ENCODE data around the gene PRKACA.

DNA sequence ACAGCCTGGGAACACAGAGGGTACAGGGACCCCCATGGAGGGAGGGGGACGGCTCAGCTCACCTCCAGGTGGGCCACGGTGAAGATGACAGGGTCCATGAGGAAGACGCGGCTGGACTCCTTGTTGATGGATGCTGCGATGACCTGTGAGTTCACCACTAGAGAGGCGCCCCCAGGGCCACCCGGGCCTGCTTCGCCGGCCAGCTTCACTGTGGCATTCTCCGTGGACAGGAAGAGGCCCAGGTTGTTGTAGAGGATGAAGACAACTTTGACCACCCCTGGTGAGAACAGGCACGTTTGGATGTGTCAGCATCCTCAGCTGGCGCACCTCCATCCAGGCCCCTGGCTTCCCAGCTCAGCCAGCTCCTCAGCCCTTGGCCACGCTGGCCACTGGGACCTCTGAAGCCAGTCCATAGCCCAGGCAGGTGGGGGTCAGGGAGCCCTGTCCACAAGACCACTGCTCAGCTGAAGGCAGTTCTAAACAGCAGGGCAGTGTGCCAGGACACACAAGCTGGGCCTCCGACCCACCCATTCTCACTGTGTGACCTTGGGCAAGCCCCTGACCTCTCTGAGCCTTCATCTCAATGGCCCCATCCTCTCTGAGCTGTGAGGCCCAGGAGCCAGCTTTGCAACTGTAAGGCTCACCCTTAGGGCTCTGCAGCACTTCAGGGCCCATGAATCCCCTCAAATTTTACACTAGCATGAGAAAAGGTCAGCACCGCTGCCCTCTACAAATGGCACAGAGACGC, 40.9 kb upstream of the PRKACA start:
- TF ChIP-seq POLR2A (IDR thresholded peaks at IDR 0.05; ENCODE audit: low read length), result no peak
- TF ChIP-seq GATA1 (IDR thresholded peaks at IDR 0.05; ENCODE audit: low read depth, low read length), result no peak

Data from erythroblast (primary cell).